Activated B cell treated with CpG ODN at 0.5 μM for 24 hours (primary cell): Measurements from ENCODE around the gene APBB3. TPM values are rescaled to one million over a fixed set of nuclear protein-coding genes. Genes with fewer than 3 reads are reported as not detected.
"Not testable (repeated sequence)": the region's sequence is repeated elsewhere in the genome, so short reads cannot be mapped to it uniquely, and the experiment has no call there.

ENCODE experiments used
- ATAC-seq: fragments of 200-7000 bp; cut with Tn5 transposase; one replicate; pipeline ENCODE4 v1.10.0; 2021; ENCODE audit warnings: low read depth, mild to moderate bottlenecking, moderate library complexity
- CTCF ChIA-PET: fragments of 350-600 bp; sonication (Branson Sonifier 250); formaldehyde crosslinking; loops from one replicate; lab custom pipeline; 2021; ENCODE audit warnings: antibody characterized with exemption; lab: Charles Lee
- POLR2A ChIA-PET: fragments of 350-600 bp; sonication (Branson Sonifier 250); formaldehyde crosslinking; loops from one replicate; lab custom pipeline; 2021; ENCODE audit warnings: antibody characterized with exemption; lab: Charles Lee
- DNase-seq: peaks from one replicate; pipeline ENCODE4 v3.0.0; 2022
- H3K27ac Mint-ChIP-seq: one replicate; pipeline ENCODE4 v1.8.0; 2020; ENCODE audit warnings: mixed read lengths
- H3K27me3 Mint-ChIP-seq: one replicate; pipeline ENCODE4 v1.8.0; 2021; ENCODE audit warnings: mixed read lengths
- H3K36me3 Mint-ChIP-seq: one replicate; pipeline ENCODE4 v1.8.0; 2021; ENCODE audit warnings: low read depth, mixed read lengths
- H3K4me1 Mint-ChIP-seq: one replicate; pipeline ENCODE4 v1.8.0; 2021; ENCODE audit warnings: mixed read lengths
- H3K4me3 Mint-ChIP-seq: one replicate; pipeline ENCODE4 v1.8.0; 2020; ENCODE audit warnings: mild to moderate bottlenecking, mixed read lengths
- H3K9me3 Mint-ChIP-seq: one replicate; pipeline ENCODE4 v1.8.0; 2020; ENCODE audit warnings: mixed read lengths
- CTCF ChIP-seq: fragments of 200-600 bp; IDR thresholded peaks from one replicate; pipeline ENCODE4 v1.8.0; 2022; ENCODE audit warnings: antibody characterized with exemption, mild to moderate bottlenecking
- intact Hi-C: fragments of 100-400 bp; cut with micrococcal nuclease; formaldehyde crosslinking; loops from one replicate; pipeline ENCODE4 v1.15.1; 2024
- total RNA-seq: library from RNA; stranded (reverse); gene quantifications from 2 replicates; pipeline ENCODE4 v1.2.3, GENCODE V29; 2022

APBB3 gene
- total RNA-seq, 1 donor from 2014 or later, result 37.5 TPM

DNA sequence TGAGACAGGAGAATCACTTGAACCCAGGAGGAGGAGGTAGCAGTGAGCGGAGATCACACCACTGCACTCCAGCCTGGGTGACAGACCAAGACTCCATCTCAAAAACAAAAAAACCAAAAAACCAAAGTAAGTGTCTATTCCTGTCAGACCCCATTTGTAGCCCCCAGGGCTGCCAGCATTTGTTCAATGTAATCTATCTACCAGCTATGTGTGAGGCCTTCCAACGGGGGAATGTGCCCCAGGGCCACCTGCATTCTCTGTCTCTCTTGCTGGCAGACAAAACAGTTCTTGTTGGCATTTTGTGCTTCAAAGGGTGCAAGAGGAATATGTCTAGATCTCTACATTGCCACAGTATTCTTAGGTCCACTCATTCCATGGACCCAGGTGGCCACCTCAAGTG, 34.4 kb upstream of the APBB3 start:
- Mint-ChIP-seq H3K27me3 (peaks cover 6% of the 10 kb centered on the region), H3K4me3 (no peak overlapping the region), H3K36me3 (no peaks in the 10 kb centered on the region), H3K9me3 (no peaks in the 10 kb centered on the region), H3K27ac (no peak overlapping the region), H3K4me1 (no peaks in the 10 kb centered on the region)
- DNase-seq (no peak), ATAC-seq (no peak)
- no peak for TF ChIP-seq CTCF
- intact Hi-C loops, result no loop called here
- POLR2A ChIA-PET, result no interaction called here
- CTCF ChIA-PET, result no interaction called here

- no peak for TF ChIP-seq CTCF
- DNase-seq, result no peak
- ATAC-seq, result no peak
- intact Hi-C loops, result no loop called here
- H3K36me3 Mint-ChIP-seq, result no peaks in the 10 kb centered on the region
- H3K4me3 Mint-ChIP-seq, result no peak overlapping the region
- no peaks in the 10 kb centered on the region for H3K9me3 Mint-ChIP-seq
- ChIA-PET CTCF (no interaction called here), POLR2A (no interaction called here)
- no peaks in the 10 kb centered on the region for H3K4me1 Mint-ChIP-seq
- peaks cover 6% of the 10 kb centered on the region for H3K27me3 Mint-ChIP-seq
- no peak overlapping the region for H3K27ac Mint-ChIP-seq
These were observed 31.9 kb upstream of the APBB3 start for GRCh38 chr5:140596321-140596741.

- ATAC-seq, result no peak
- Mint-ChIP-seq H3K27me3 (peaks cover 6% of the 10 kb centered on the region), H3K36me3 (no peaks in the 10 kb centered on the region)
These were observed 31.3 kb upstream of the APBB3 start for GRCh38 chr5:140595538-140596300.

DNA sequence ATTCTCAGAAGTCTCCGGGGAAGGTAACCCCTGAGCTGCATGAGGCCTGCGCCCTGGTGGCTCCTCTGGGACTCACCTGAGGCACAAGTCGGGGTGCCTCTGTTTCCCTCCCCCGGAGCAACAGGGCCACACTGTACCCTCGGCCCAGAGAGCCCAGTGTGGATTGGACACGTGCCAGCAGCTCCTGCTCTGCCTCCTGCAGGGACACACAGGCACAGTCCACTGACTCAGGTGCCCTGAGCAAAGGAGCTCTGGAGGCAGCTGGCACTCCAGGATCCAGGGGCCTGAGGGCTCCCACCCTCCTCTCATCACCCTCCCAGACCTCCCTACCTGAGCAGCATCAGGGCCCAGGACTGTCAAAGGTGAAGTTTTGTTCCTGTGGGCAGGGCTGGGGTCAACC, 29.8 kb upstream of the APBB3 start:
- POLR2A ChIA-PET, result no interaction called here
- intact Hi-C loops, result no loop called here
- no peak for ATAC-seq
- Mint-ChIP-seq H3K4me3 (no peak overlapping the region), H3K36me3 (no peaks in the 10 kb centered on the region), H3K9me3 (no peaks in the 10 kb centered on the region), H3K4me1 (no peaks in the 10 kb centered on the region), H3K27ac (no peak overlapping the region), H3K27me3 (peaks cover 6% of the 10 kb centered on the region)
- CTCF ChIA-PET, result no interaction called here
- no peak for TF ChIP-seq CTCF
- DNase-seq, result no peak

More at GRCh38 chr5:140595538-140596300, 31.3 kb upstream of the APBB3 start:
- no peak for DNase-seq
- H3K4me1 Mint-ChIP-seq, result no peaks in the 10 kb centered on the region
- no peaks in the 10 kb centered on the region for H3K9me3 Mint-ChIP-seq
- intact Hi-C loops, result no loop called here
- H3K4me3 Mint-ChIP-seq, result no peak overlapping the region
- ChIA-PET CTCF (no interaction called here), POLR2A (no interaction called here)
- H3K27ac Mint-ChIP-seq, result no peak overlapping the region
- TF ChIP-seq CTCF, result no peak

GRCh38 chr5:140593070-140593469, 28.7 kb upstream of the APBB3 start:
- intact Hi-C loops, H3K36me3 Mint-ChIP-seq, H3K9me3 Mint-ChIP-seq, DNase-seq, POLR2A ChIA-PET, H3K27ac Mint-ChIP-seq, H3K4me3 Mint-ChIP-seq, H3K4me1 Mint-ChIP-seq, ATAC-seq, H3K27me3 Mint-ChIP-seq: not testable (repeated sequence)
- CTCF ChIA-PET, result interaction anchor here (0.7 kb wide), 1 partner anchor 84 kb away, joined by 3 read pairs; no protein-coding TSS in a partner anchor
